Tibial nerve (tissue), 4 donors: ENCODE results near the gene YTHDF2. TPM values are rescaled to one million over a fixed set of nuclear protein-coding genes. Genes with fewer than 3 reads are reported as not detected.
"Not testable (repeated sequence)": the region's sequence is repeated elsewhere in the genome, so short reads cannot be mapped to it uniquely, and the experiment has no call there.

ENCODE experiments used
- DNase-seq, 2 donors: peaks; one replicate each; pipeline ENCODE4 v3.0.0-alpha.2; 2019; ENCODE audit warnings: low spot score in 2 of 2
- H3K27ac ChIP-seq, 4 donors: fragments of 200-600 bp; sonication (generic) in 3 of 4; one replicate each; pipeline ENCODE4 v1.5.1; 2017 to 2019; ENCODE audit warnings: mild to moderate bottlenecking in 1 of 4
- H3K27me3 ChIP-seq, 2 donors: fragments of 200-600 bp; sonication (generic) in 1 of 2; one replicate each; pipeline versions ENCODE4 v1.5.1 to v1.6.0; 2017 to 2019
- H3K36me3 ChIP-seq, 3 donors: fragments of 200-600 bp; sonication (generic); one replicate each; pipeline ENCODE4 v1.5.1; 2018 to 2019
- H3K4me1 ChIP-seq, 4 donors: fragments of 200-600 bp; sonication (generic) in 3 of 4; one replicate each; pipeline ENCODE4 v1.5.1; 2017 to 2019
- H3K4me3 ChIP-seq, 4 donors: fragments of 200-600 bp; sonication (generic) in 3 of 4; one replicate each; pipeline ENCODE4 v1.5.1; 2017 to 2019; ENCODE audit warnings: mild to moderate bottlenecking in 1 of 4, moderate library complexity in 1 of 4
- H3K9me3 ChIP-seq, 4 donors: fragments of 200-600 bp; sonication (generic) in 3 of 4; one replicate each; pipeline ENCODE4 v1.5.1; 2017 to 2019
- EP300 ChIP-seq, 2 donors: sonication (generic); formaldehyde crosslinking; IDR thresholded peaks; one replicate each; pipeline ENCODE4 v1.6.1; 2017; ENCODE audit warnings: antibody characterized with exemption in 2 of 2, mild to moderate bottlenecking in 1 of 2
- POLR2A ChIP-seq, 2 donors: fragments of 450-650 bp; IDR thresholded peaks; one replicate each; pipeline ENCODE4 v1.6.1; 2017; ENCODE audit warnings: antibody characterized with exemption in 2 of 2, mild to moderate bottlenecking in 2 of 2, moderate library complexity in 2 of 2
- WGBS, 2 donors: methylation state at CpG; one replicate each; pipeline ENCODE4 v1.1.5; 2018; 5-methylcytosine and 5-hydroxymethylcytosine counted together
- total RNA-seq, 4 donors: library from RNA; depleted of rRNA; stranded (reverse); fragments of >200 nt; gene quantifications; one replicate each; pipeline ENCODE4 v1.1.0, GENCODE V29; 2016
- TF ChIP-seq, protein P1 (sequence below), 5 experiments: fragments of 200-600 bp in 3 of 5; fragments of 450-650 bp in 2 of 5; sonication (generic) in 3 of 5; IDR thresholded peaks; one replicate each; pipeline ENCODE4 v1.5.1; 2016 to 2019; ENCODE audit warnings: antibody characterized with exemption in 5 of 5, mild to moderate bottlenecking in 3 of 5, moderate library complexity in 2 of 5

YTHDF2 gene
- total RNA-seq, 4 donors from 2014 or later, result 40.4 to 42.8 (median 41.0) TPM

DNA sequence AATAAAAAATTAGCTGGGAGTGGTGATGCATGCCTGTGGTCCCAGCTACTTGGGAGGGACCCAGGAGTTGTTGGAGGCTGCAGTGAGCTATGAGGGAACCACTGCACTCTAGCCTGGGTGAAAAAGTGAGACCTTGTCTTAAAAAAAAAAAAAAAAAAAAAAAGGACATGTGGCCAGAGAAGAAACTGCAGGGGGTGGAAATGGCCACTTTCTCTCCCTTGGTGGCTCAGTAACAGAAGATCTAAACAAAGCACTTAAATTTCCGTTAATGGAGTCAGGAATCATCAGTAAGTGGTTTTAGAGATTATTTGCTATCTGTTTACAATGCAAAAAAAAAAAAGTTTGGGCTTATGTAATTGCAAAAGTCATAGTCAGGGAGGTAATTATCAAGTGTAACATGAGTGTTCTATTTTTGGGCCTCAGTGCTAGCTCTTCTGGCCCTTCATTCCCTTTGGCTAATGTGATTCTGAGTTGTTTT, 55.9 kb downstream of the YTHDF2 start:
- Histone ChIP-seq H3K27ac (no peak overlapping the region), H3K9me3 (no peaks in the 10 kb centered on the region), H3K36me3 (no peaks in the 10 kb centered on the region), H3K4me1 (peaks cover 0 to 6% (median 0%) of the 10 kb centered on the region in 4 donors), H3K4me3 (no peak overlapping the region), H3K27me3 (no peaks in the 10 kb centered on the region)
- DNase-seq, result no peak
- WGBS, 2 donors, result 81 to 88% methylated on average over 1 of the region's 1 CpG
- TF ChIP-seq, protein P1, sequence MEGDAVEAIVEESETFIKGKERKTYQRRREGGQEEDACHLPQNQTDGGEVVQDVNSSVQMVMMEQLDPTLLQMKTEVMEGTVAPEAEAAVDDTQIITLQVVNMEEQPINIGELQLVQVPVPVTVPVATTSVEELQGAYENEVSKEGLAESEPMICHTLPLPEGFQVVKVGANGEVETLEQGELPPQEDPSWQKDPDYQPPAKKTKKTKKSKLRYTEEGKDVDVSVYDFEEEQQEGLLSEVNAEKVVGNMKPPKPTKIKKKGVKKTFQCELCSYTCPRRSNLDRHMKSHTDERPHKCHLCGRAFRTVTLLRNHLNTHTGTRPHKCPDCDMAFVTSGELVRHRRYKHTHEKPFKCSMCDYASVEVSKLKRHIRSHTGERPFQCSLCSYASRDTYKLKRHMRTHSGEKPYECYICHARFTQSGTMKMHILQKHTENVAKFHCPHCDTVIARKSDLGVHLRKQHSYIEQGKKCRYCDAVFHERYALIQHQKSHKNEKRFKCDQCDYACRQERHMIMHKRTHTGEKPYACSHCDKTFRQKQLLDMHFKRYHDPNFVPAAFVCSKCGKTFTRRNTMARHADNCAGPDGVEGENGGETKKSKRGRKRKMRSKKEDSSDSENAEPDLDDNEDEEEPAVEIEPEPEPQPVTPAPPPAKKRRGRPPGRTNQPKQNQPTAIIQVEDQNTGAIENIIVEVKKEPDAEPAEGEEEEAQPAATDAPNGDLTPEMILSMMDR (IDR thresholded peaks at IDR 0.05), result no peak
- TF ChIP-seq POLR2A (IDR thresholded peaks at IDR 0.05), result no peak
- no peak for TF ChIP-seq EP300 (IDR thresholded peaks at IDR 0.05)

DNA sequence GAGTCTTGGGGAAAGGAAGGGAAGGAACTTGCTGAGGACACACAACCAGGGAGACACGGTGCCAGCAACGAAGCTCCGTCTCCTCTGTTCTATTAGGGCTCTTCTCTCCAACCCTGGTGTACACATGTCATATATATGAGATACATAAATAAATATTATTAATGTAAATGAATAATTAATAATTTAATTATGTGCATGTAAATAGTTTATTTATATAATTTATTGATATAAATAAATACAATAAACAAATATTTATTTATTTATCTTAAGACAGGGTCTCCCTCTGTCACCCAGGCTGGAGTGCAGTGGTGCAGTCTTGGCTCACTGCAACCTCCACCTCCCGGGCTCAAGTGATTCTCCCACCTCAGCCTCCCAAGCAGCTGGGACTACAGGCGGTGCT, 57.8 kb downstream of the YTHDF2 start:
- not testable (repeated sequence) for H3K27ac ChIP-seq, DNase-seq, H3K36me3 ChIP-seq, H3K4me1 ChIP-seq, H3K9me3 ChIP-seq, H3K27me3 ChIP-seq, H3K4me3 ChIP-seq
- WGBS, 2 donors, result 90 to 92% methylated on average over 5 of the region's 5 CpGs

DNA sequence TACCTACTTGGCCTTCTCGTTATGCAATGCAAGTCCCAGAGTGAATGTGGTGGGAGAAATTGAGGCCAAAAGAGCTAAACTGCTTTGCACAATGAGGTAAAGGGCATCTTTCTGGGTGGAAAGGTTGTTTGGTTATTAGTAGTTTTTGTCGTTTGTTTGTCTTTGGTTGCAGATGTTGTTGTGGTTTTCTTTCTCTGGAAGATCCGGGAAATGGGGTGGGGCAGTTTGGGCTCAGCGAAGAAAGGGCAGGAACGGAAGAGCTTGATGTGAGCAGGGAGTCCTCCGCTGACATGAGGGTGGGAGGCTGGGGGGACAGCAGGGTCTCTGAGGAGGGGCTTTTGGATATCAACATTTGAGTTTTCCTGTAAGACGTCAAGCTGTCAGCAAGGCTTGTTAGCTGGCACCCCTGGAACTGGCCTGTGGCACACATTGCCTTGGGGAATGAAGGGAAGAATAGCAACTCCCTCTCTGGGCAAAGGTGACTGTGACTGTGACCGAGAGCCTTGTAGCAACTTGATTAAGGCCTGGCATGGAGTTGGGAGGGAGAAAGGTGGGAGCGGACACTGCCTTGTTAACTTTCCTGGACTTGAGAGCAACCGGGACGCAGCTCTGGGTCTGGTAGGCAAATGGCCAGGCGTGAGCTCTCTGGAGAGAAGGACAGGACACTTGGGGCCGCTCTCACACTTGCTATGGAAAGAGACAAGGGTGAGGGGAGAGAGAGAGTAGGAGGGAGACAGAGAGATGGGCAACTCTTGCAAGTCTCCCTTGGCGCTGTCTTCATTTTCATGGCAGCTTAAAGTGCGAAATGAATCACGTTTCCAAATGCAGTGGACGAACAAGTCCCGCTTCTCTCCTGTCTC, 59.8 kb downstream of the YTHDF2 start:
- 44 to 54% methylated on average over 18 of the region's 18 CpGs for WGBS, 2 donors

DNA sequence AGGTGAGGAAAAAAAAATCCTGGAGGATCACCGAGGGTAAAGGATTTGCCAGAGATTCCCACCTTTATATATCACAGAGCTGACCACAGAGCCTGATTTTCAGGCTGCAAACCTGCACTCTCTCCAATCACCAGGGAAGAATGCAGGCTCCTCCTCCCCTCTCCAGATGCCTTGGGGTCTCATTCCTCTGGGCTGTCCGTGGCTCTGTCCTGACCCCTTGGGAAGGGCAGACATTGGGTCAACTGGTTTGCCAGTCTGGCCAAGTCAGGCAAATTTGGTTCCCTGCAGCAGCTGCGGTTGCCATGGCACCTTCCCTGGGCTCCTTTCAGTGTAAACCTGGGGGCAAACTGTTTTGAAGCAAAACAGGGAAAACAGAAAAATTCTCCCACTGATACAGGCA, 63.6 kb downstream of the YTHDF2 start:
- Histone ChIP-seq H3K27ac (no peak overlapping the region), H3K9me3 (peaks cover 0 to 6% (median 0%) of the 10 kb centered on the region in 4 donors), H3K27me3 (no peaks in the 10 kb centered on the region), H3K4me1 (peaks cover 0 to 6% (median 0%) of the 10 kb centered on the region in 4 donors), H3K36me3 (no peaks in the 10 kb centered on the region), H3K4me3 (no peak overlapping the region)
- no peak for DNase-seq
- no peak for TF ChIP-seq EP300 (IDR thresholded peaks at IDR 0.05)
- TF ChIP-seq, protein P1 (IDR thresholded peaks at IDR 0.05), result no peak
- TF ChIP-seq POLR2A (IDR thresholded peaks at IDR 0.05), result no peak
- 38 to 39% methylated on average over 3 of the region's 3 CpGs for WGBS, 2 donors

More for the DNA sequence above, 59.8 kb downstream of the YTHDF2 start:
- Histone ChIP-seq H3K36me3 (no peaks in the 10 kb centered on the region), H3K9me3 (no peaks in the 10 kb centered on the region), H3K4me3 (no peak overlapping the region), H3K27ac (no peak overlapping the region), H3K27me3 (no peaks in the 10 kb centered on the region), H3K4me1 (peaks cover 0 to 6% (median 0%) of the 10 kb centered on the region in 4 donors)
- no peak for TF ChIP-seq POLR2A (IDR thresholded peaks at IDR 0.05)
- no peak for TF ChIP-seq EP300 (IDR thresholded peaks at IDR 0.05)
- TF ChIP-seq, protein P1 (IDR thresholded peaks at IDR 0.05), result no peak
- DNase-seq, result no peak

DNA sequence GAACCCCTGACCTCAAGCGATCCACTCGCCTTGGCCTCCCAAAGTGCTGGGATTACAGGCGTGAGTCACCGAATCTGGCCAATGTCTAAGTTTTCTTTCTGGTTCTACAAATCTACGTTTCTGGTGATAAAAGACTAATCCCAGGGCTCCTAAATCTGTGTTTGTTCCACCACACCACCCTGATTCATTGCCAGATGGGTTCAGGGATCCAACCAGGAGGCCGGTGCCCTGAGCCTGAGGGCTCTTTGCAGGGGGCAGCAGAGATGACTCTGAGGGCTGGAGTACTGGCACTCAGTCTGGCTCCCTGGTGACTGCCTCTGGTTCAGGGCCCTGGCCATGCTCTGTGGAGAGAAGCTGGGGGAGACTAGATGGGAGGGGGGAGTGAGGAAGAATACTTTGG, 64.7 kb downstream of the YTHDF2 start:
- DNase-seq, result no peak
- 92 to 94% methylated on average over 6 of the region's 6 CpGs for WGBS, 2 donors
- H3K9me3 ChIP-seq, result peaks cover 0 to 6% (median 0%) of the 10 kb centered on the region in 4 donors
- no peaks in the 10 kb centered on the region for H3K36me3 ChIP-seq
- TF ChIP-seq EP300 (IDR thresholded peaks at IDR 0.05) (no peak), POLR2A (IDR thresholded peaks at IDR 0.05) (no peak)
- H3K4me3 ChIP-seq, result no peak overlapping the region
- H3K27ac ChIP-seq, result no peak overlapping the region
- H3K27me3 ChIP-seq, result no peaks in the 10 kb centered on the region
- H3K4me1 ChIP-seq, result peaks cover 0 to 4% (median 0%) of the 10 kb centered on the region in 4 donors

DNA sequence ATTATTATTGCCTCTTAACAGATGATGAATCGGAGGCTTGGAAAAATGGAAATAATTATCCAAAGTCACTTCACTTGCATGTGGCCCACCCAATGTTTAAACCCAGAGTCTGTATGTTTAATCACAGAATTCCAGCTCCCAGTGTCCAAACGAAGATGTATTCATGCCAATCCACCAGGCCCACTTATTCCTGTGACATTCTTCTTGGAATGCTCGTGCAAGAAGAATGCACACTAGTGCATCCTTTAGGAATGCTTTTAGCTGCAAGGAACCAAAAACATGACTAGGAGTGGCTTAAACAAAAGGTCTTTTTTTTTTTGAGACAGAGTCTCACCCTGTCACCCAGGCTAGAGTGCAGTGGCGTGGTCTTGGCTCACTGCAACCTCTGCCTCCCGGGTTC, 66.3 kb downstream of the YTHDF2 start:
- no peak for DNase-seq
- 65 to 70% methylated on average over 5 of the region's 5 CpGs for WGBS, 2 donors
- no peak overlapping the region for H3K4me3 ChIP-seq
- H3K36me3 ChIP-seq, result no peaks in the 10 kb centered on the region
- TF ChIP-seq, protein P1 (IDR thresholded peaks at IDR 0.05), result no peak
- no peak overlapping the region for H3K27ac ChIP-seq
- no peaks in the 10 kb centered on the region for H3K27me3 ChIP-seq
- H3K4me1 ChIP-seq, result no peaks in the 10 kb centered on the region
- peaks cover 0 to 6% (median 0%) of the 10 kb centered on the region in 4 donors for H3K9me3 ChIP-seq
